ENCODE data around the gene GPR33. TPM values are rescaled to one million over a fixed set of nuclear protein-coding genes. Genes with fewer than 3 reads are reported as not detected.

The GPR33 gene
- total and polyA plus RNA-seq, 2 of the 8 experiments (the other 6 are each of a cell fraction or from before 2014, with no cell fraction given) = not detected

DNA sequence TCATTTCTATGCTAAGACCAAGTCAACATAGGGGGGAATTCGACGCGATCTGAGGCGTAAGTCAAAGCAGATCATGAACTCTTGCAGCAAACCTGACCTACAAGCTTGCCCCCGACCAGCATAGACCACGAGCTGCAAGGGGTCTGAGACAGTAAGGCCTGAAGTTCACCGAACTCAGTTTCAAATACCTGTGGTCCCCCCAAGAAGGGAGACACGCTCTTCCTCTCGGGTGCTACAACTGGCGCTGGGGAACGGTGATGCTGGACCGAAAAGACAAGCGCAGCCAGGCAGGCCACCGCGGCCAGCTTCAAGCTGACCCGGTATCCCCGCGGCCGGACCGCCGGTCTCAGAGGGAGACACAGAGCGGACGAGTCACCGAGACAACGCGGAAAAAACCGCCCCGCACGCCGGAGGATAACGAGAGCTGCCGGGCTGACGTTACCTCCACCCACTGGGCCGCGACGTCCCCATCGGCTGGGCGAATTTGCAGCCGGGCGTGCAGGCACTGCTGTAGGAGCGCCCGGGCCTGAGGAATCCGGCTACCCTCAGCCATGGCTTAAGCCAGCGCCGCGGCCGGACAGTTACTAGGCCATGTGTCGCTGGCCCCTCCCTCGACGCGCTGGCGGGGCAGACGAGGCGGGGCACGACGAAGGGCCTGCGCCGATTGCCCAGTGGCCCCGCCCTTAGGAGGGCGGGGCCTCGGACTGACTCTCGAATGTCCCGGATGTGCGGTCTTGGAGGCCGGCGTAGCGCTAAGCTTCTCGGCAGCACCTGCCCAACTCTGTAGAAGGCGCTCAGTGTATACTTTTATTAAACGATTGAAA lies 30.8 kb downstream of the GPR33 start, which contains the start of gene DTD2 (continued):
- TF ChIP-seq, protein P1, sequence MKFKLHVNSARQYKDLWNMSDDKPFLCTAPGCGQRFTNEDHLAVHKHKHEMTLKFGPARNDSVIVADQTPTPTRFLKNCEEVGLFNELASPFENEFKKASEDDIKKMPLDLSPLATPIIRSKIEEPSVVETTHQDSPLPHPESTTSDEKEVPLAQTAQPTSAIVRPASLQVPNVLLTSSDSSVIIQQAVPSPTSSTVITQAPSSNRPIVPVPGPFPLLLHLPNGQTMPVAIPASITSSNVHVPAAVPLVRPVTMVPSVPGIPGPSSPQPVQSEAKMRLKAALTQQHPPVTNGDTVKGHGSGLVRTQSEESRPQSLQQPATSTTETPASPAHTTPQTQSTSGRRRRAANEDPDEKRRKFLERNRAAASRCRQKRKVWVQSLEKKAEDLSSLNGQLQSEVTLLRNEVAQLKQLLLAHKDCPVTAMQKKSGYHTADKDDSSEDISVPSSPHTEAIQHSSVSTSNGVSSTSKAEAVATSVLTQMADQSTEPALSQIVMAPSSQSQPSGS (IDR thresholded peaks at IDR 0.05; ENCODE audit: low read length) = no peak
- peak; percentile 82 for TF ChIP-seq PHF8 (conservative IDR thresholded peaks at IDR 0.05; ENCODE audit: low read depth, low read length)
- no peak for TF ChIP-seq SIRT6 (IDR thresholded peaks at IDR 0.05; ENCODE audit: low read length)
- no peak for TF ChIP-seq SP2 (IDR thresholded peaks at IDR 0.05; ENCODE audit: low read length)
- no peak for TF ChIP-seq CEBPB (IDR thresholded peaks at IDR 0.05; ENCODE audit: low read depth, low read length)
- no peak for TF ChIP-seq CTBP2 (IDR thresholded peaks at IDR 0.05; ENCODE audit: borderline replicate concordance, insufficient read depth, insufficient read length, low read length)

Data from H1 (cell line).